Measurements from ENCODE around the gene REN. TPM values are rescaled to one million over a fixed set of nuclear protein-coding genes. Genes with fewer than 3 reads are reported as not detected.

The REN gene
- total and polyA plus RNA-seq, 2 of the 13 experiments (the other 11 are each of a cell fraction or from before 2014, with no cell fraction given), result not detected

- TF ChIP-seq, protein P1, sequence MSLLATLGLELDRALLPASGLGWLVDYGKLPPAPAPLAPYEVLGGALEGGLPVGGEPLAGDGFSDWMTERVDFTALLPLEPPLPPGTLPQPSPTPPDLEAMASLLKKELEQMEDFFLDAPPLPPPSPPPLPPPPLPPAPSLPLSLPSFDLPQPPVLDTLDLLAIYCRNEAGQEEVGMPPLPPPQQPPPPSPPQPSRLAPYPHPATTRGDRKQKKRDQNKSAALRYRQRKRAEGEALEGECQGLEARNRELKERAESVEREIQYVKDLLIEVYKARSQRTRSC (CRISPR knock-in tag; IDR thresholded peaks at IDR 0.05; ENCODE audit: low read depth), result no peak
- 0 out of 2 replicates have a peak, but pooled peaks have one; percentile 48 for TF ChIP-seq KMT2A (CRISPR knock-in tag; IDR thresholded peaks at IDR 0.05)
- TF ChIP-seq KAT2B (IDR thresholded peaks at IDR 0.05; ENCODE audit: borderline replicate concordance, low read depth, low read length), result no peak
- 0 out of 2 replicates have a peak, but pooled peaks have one; percentile 22 for TF ChIP-seq ZNF234 (CRISPR knock-in tag; conservative IDR thresholded peaks at IDR 0.05)
- 0 out of 2 replicates have a peak, but pooled peaks have one; percentile 50 for TF ChIP-seq BORCS8-MEF2B (CRISPR knock-in tag; IDR thresholded peaks at IDR 0.05)
- no peak for TF ChIP-seq KDM5B (CRISPR knock-in tag; IDR thresholded peaks at IDR 0.05; ENCODE audit: borderline replicate concordance)
- no peak for TF ChIP-seq ZNF138 (CRISPR knock-in tag; IDR thresholded peaks at IDR 0.05; ENCODE audit: low read depth)
- no peak for TF ChIP-seq MTERF4 (CRISPR knock-in tag; IDR thresholded peaks at IDR 0.05)
- no peak for TF ChIP-seq HCFC1 (IDR thresholded peaks at IDR 0.05; ENCODE audit: low read depth, low read length)
- TF ChIP-seq KLF15 (CRISPR knock-in tag; IDR thresholded peaks at IDR 0.05; ENCODE audit: borderline replicate concordance), result no peak
- TF ChIP-seq, protein P2, sequence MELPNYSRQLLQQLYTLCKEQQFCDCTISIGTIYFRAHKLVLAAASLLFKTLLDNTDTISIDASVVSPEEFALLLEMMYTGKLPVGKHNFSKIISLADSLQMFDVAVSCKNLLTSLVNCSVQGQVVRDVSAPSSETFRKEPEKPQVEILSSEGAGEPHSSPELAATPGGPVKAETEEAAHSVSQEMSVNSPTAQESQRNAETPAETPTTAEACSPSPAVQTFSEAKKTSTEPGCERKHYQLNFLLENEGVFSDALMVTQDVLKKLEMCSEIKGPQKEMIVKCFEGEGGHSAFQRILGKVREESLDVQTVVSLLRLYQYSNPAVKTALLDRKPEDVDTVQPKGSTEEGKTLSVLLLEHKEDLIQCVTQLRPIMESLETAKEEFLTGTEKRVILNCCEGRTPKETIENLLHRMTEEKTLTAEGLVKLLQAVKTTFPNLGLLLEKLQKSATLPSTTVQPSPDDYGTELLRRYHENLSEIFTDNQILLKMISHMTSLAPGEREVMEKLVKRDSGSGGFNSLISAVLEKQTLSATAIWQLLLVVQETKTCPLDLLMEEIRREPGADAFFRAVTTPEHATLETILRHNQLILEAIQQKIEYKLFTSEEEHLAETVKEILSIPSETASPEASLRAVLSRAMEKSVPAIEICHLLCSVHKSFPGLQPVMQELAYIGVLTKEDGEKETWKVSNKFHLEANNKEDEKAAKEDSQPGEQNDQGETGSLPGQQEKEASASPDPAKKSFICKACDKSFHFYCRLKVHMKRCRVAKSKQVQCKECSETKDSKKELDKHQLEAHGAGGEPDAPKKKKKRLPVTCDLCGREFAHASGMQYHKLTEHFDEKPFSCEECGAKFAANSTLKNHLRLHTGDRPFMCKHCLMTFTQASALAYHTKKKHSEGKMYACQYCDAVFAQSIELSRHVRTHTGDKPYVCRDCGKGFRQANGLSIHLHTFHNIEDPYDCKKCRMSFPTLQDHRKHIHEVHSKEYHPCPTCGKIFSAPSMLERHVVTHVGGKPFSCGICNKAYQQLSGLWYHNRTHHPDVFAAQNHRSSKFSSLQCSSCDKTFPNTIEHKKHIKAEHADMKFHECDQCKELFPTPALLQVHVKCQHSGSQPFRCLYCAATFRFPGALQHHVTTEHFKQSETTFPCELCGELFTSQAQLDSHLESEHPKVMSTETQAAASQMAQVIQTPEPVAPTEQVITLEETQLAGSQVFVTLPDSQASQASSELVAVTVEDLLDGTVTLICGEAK (IDR thresholded peaks at IDR 0.05), result no peak
- TF ChIP-seq, protein P2 (CRISPR knock-in tag; IDR thresholded peaks at IDR 0.05), result peak; percentile 20; the same call in 1 of the 2 replicates
- TF ChIP-seq CBX2 (IDR thresholded peaks at IDR 0.05; ENCODE audit: low read depth, low read length), result no peak
- TF ChIP-seq CBX2 (CRISPR knock-in tag; IDR thresholded peaks at IDR 0.05; ENCODE audit: low read depth), result no peak
- TF ChIP-seq CENPX (CRISPR knock-in tag; IDR thresholded peaks at IDR 0.05), result no peak
- TF ChIP-seq ZSCAN31 (CRISPR knock-in tag; IDR thresholded peaks at IDR 0.05; ENCODE audit: low read depth), result no peak
- no peak for TF ChIP-seq ZNF766 (CRISPR knock-in tag; IDR thresholded peaks at IDR 0.05; ENCODE audit: borderline replicate concordance)
- 0 out of 2 replicates have a peak, but pooled peaks have one; percentile 25 for TF ChIP-seq PHF21A (CRISPR knock-in tag; IDR thresholded peaks at IDR 0.05)
- no peak for TF ChIP-seq JUNB (CRISPR knock-in tag; IDR thresholded peaks at IDR 0.05; ENCODE audit: borderline replicate concordance)
- no peak for TF ChIP-seq SIX4 (CRISPR knock-in tag; IDR thresholded peaks at IDR 0.05)
Observed at GRCh38 chr1:204151552-204152309, 14.4 kb downstream of the REN start, which contains the start of gene ETNK2 (continued).

Measured in HepG2 (cell line).